ENCODE data around the gene MRPS10.

- no peak for TF ChIP-seq EZH2 (IDR thresholded peaks at IDR 0.05)
- TF ChIP-seq, protein P1, sequence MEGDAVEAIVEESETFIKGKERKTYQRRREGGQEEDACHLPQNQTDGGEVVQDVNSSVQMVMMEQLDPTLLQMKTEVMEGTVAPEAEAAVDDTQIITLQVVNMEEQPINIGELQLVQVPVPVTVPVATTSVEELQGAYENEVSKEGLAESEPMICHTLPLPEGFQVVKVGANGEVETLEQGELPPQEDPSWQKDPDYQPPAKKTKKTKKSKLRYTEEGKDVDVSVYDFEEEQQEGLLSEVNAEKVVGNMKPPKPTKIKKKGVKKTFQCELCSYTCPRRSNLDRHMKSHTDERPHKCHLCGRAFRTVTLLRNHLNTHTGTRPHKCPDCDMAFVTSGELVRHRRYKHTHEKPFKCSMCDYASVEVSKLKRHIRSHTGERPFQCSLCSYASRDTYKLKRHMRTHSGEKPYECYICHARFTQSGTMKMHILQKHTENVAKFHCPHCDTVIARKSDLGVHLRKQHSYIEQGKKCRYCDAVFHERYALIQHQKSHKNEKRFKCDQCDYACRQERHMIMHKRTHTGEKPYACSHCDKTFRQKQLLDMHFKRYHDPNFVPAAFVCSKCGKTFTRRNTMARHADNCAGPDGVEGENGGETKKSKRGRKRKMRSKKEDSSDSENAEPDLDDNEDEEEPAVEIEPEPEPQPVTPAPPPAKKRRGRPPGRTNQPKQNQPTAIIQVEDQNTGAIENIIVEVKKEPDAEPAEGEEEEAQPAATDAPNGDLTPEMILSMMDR (IDR thresholded peaks at IDR 0.05 in 2 of 3, conservative IDR thresholded peaks at IDR 0.05 in 1 of 3; ENCODE audit: borderline replicate concordance in 1 of 3, insufficient read depth in 1 of 3, low read depth in 2 of 3, low read length in 2 of 3) = no peak
These were observed 39.4 kb upstream of the MRPS10 start for GRCh38 chr6:42257063-42257462.
